HepG2 (cell line): ENCODE measurements around the gene SOWAHA. TPM values are rescaled to one million over a fixed set of nuclear protein-coding genes. Genes with fewer than 3 reads are reported as not detected.

Source experiments
- KDM3A ChIP-seq: IDR thresholded peaks from 2 replicates; pipeline ENCODE4 v1.6.1; 2018; ENCODE audit warnings: low read depth, missing compliant biosample characterization
- NFRKB ChIP-seq: fragments of 450-650 bp; IDR thresholded peaks from 2 replicates; pipeline ENCODE4 v1.6.1; 2017
- U2AF2 ChIP-seq: fragments of 200-400 bp; formaldehyde crosslinking; IDR thresholded peaks from 2 replicates; pipeline ENCODE4 v1.6.1; 2017; ENCODE audit warnings: low read depth, mild to moderate bottlenecking, low read length
- ZNF383 ChIP-seq: sonication (generic); formaldehyde crosslinking; IDR thresholded peaks from 2 replicates; pipeline ENCODE4 v1.4.0; 2020; ENCODE audit warnings: missing genetic modification reagents, mild to moderate bottlenecking, borderline replicate concordance
- polyA plus RNA-seq, 8 experiments: library from polyadenylated mRNA; depleted of rRNA in 3 of 8; stranded (reverse) in 7 of 8; unstranded in 1 of 8; fragments of >200 nt; fragmentation: Illumina TruSeq in 4 of 8; extraction: Trizol in 4 of 8; gene quantifications; 2 replicates each; pipeline versions ENCODE4 v1.2.1 to v1.2.3, GENCODE V29; 2011 to 2016; ENCODE audit warnings: low read depth in 4 of 8, missing spikeins in 1 of 8, mixed read lengths in 1 of 8; ENCODE audit not compliant: insufficient read depth in 1 of 8
- total RNA-seq, 5 experiments: library from RNA; depleted of rRNA; stranded (reverse); fragments of >200 nt; fragmentation: Illumina TruSeq; extraction: Trizol; gene quantifications; 2 replicates each; pipeline ENCODE4 v1.2.3, GENCODE V29; 2016; ENCODE audit warnings: low read depth in 1 of 5
- TF ChIP-seq, protein P1 (sequence below): sonication (generic); formaldehyde crosslinking; IDR thresholded peaks from 2 replicates; pipeline ENCODE4 v1.8.1; 2022; ENCODE audit warnings: low read depth, mild to moderate bottlenecking, missing genetic modification reagents
- TF ChIP-seq, protein P2 (sequence below): sonication (generic); formaldehyde crosslinking; IDR thresholded peaks from 2 replicates; pipeline ENCODE4 v1.9.0; 2022; ENCODE audit warnings: missing genetic modification reagents, mild to moderate bottlenecking, borderline replicate concordance

Gene SOWAHA
- total and polyA plus RNA-seq, 2 of the 13 experiments (the other 11 are each of a cell fraction or from before 2014, with no cell fraction given) = 0.95 to 1.9 TPM

GRCh38 chr5:132829742-132830435, 16.8 kb downstream of the SOWAHA start (continued):
- no peak for TF ChIP-seq ZNF383
- TF ChIP-seq KDM3A (CRISPR knock-in tag) = peak; percentile 63; the same call in 1 of the 2 replicates
- no peak for TF ChIP-seq NFRKB
- TF ChIP-seq U2AF2 = no peak
- TF ChIP-seq, protein P1, sequence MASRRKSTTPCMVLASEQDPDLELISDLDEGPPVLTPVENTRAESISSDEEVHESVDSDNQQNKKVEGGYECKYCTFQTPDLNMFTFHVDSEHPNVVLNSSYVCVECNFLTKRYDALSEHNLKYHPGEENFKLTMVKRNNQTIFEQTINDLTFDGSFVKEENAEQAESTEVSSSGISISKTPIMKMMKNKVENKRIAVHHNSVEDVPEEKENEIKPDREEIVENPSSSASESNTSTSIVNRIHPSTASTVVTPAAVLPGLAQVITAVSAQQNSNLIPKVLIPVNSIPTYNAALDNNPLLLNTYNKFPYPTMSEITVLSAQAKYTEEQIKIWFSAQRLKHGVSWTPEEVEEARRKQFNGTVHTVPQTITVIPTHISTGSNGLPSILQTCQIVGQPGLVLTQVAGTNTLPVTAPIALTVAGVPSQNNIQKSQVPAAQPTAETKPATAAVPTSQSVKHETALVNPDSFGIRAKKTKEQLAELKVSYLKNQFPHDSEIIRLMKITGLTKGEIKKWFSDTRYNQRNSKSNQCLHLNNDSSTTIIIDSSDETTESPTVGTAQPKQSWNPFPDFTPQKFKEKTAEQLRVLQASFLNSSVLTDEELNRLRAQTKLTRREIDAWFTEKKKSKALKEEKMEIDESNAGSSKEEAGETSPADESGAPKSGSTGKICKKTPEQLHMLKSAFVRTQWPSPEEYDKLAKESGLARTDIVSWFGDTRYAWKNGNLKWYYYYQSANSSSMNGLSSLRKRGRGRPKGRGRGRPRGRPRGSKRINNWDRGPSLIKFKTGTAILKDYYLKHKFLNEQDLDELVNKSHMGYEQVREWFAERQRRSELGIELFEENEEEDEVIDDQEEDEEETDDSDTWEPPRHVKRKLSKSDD (CRISPR knock-in tag) = peak; percentile 40; the same call in 1 of the 2 replicates
- TF ChIP-seq, protein P2, sequence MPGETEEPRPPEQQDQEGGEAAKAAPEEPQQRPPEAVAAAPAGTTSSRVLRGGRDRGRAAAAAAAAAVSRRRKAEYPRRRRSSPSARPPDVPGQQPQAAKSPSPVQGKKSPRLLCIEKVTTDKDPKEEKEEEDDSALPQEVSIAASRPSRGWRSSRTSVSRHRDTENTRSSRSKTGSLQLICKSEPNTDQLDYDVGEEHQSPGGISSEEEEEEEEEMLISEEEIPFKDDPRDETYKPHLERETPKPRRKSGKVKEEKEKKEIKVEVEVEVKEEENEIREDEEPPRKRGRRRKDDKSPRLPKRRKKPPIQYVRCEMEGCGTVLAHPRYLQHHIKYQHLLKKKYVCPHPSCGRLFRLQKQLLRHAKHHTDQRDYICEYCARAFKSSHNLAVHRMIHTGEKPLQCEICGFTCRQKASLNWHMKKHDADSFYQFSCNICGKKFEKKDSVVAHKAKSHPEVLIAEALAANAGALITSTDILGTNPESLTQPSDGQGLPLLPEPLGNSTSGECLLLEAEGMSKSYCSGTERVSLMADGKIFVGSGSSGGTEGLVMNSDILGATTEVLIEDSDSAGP = peak; percentile 82
